ENCODE measurements around the gene TASOR2. TPM values are rescaled to one million over a fixed set of nuclear protein-coding genes. Genes with fewer than 3 reads are reported as not detected.

The TASOR2 gene
- total RNA-seq, 1 experiment from 2014 or later, result 123 TPM

DNA sequence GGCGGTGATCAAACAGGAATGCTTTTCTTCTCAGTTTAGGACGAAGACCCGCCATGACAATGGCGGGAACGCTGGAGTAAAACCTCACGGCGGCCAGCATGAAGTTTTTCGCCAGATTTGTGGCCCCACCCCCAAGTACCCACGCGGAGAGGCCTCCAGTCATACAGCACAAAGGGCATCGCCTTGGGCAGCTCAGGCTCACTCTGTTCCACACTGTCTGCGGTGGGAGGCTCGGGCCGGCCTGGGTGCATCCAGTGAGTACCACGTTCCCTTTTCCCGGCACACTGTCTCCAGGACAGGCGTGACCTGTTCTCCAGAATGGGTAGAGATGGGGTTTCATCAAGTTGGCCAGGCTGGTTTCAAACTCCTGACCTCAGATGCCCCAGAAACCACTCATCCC is 45.6 kb upstream of the TASOR2 start:
- ChIA-PET CTCF (interaction anchor here (0.6 kb wide), 1 partner anchor 16 kb away, joined by 3 read pairs; no protein-coding TSS in a partner anchor), POLR2A (no interaction called here)
- H3K4me1 Mint-ChIP-seq (ENCODE audit: insufficient read depth, unreplicated experiment), result no peaks in the 10 kb centered on the region
- no TSS peak for BruUV-seq (replicated peaks)
- no peak overlapping the region for H3K27ac Mint-ChIP-seq (ENCODE audit: low read depth, unreplicated experiment)
- H3K27me3 Mint-ChIP-seq (ENCODE audit: insufficient read depth, unreplicated experiment), result no peaks in the 10 kb centered on the region
- H3K4me3 Mint-ChIP-seq (ENCODE audit: unreplicated experiment), result no peak overlapping the region
- DNase-seq (ENCODE audit: unreplicated experiment), result no peak
- intact Hi-C loops (cut with micrococcal nuclease), result no loop called here
- no peaks in the 10 kb centered on the region for H3K9me3 Mint-ChIP-seq (ENCODE audit: unreplicated experiment)
- no peak for TF ChIP-seq CTCF (IDR thresholded peaks at IDR 0.05; ENCODE audit: unreplicated experiment)
- peaks cover 66% of the 10 kb centered on the region for H3K36me3 Mint-ChIP-seq (ENCODE audit: insufficient read depth, unreplicated experiment)

GRCh38 chr10:5640036-5640435 is 44.6 kb upstream of the TASOR2 start:
- H3K9me3 Mint-ChIP-seq (ENCODE audit: unreplicated experiment), result no peaks in the 10 kb centered on the region
- H3K27ac Mint-ChIP-seq (ENCODE audit: low read depth, unreplicated experiment), result no peak overlapping the region
- ChIA-PET POLR2A (no interaction called here), CTCF (interaction anchor here (0.5 kb wide), 1 partner anchor 67 kb away, joined by 3 read pairs; no protein-coding TSS in a partner anchor)
- no peak for TF ChIP-seq CTCF (IDR thresholded peaks at IDR 0.05; ENCODE audit: unreplicated experiment)
- no peaks in the 10 kb centered on the region for H3K27me3 Mint-ChIP-seq (ENCODE audit: insufficient read depth, unreplicated experiment)
- intact Hi-C loops (cut with micrococcal nuclease), result no loop called here
- no peak for DNase-seq (ENCODE audit: unreplicated experiment)
- H3K36me3 Mint-ChIP-seq (ENCODE audit: insufficient read depth, unreplicated experiment), result peaks cover 75% of the 10 kb centered on the region
- H3K4me1 Mint-ChIP-seq (ENCODE audit: insufficient read depth, unreplicated experiment), result no peaks in the 10 kb centered on the region
- H3K4me3 Mint-ChIP-seq (ENCODE audit: unreplicated experiment), result no peak overlapping the region
- BruUV-seq (replicated peaks), result no TSS peak

GRCh38 chr10:5640501-5640900 is 44.1 kb upstream of the TASOR2 start:
- Mint-ChIP-seq H3K4me1 (ENCODE audit: insufficient read depth, unreplicated experiment) (no peaks in the 10 kb centered on the region), H3K9me3 (ENCODE audit: unreplicated experiment) (no peaks in the 10 kb centered on the region), H3K27ac (ENCODE audit: low read depth, unreplicated experiment) (no peak overlapping the region), H3K27me3 (ENCODE audit: insufficient read depth, unreplicated experiment) (no peaks in the 10 kb centered on the region), H3K36me3 (ENCODE audit: insufficient read depth, unreplicated experiment) (peaks cover 79% of the 10 kb centered on the region), H3K4me3 (ENCODE audit: unreplicated experiment) (no peak overlapping the region)
- no peak for TF ChIP-seq CTCF (IDR thresholded peaks at IDR 0.05; ENCODE audit: unreplicated experiment)
- ChIA-PET POLR2A (no interaction called here), CTCF (interaction anchor here (1.5 kb wide), 1 partner anchor 18 kb away, joined by 4 read pairs; no protein-coding TSS in a partner anchor)
- intact Hi-C loops (cut with micrococcal nuclease), result no loop called here
- DNase-seq (ENCODE audit: unreplicated experiment), result no peak
- no TSS peak for BruUV-seq (replicated peaks)

- Mint-ChIP-seq H3K27me3 (ENCODE audit: insufficient read depth, unreplicated experiment) (no peaks in the 10 kb centered on the region), H3K36me3 (ENCODE audit: insufficient read depth, unreplicated experiment) (peaks cover 89% of the 10 kb centered on the region), H3K9me3 (ENCODE audit: unreplicated experiment) (no peaks in the 10 kb centered on the region), H3K27ac (ENCODE audit: low read depth, unreplicated experiment) (no peak overlapping the region), H3K4me3 (ENCODE audit: unreplicated experiment) (no peak overlapping the region), H3K4me1 (ENCODE audit: insufficient read depth, unreplicated experiment) (no peaks in the 10 kb centered on the region)
- no peak for TF ChIP-seq CTCF (IDR thresholded peaks at IDR 0.05; ENCODE audit: unreplicated experiment)
- ChIA-PET POLR2A (no interaction called here), CTCF (interaction anchor here (1.5 kb wide), 1 partner anchor 19 kb away, joined by 4 read pairs; no protein-coding TSS in a partner anchor)
- DNase-seq (ENCODE audit: unreplicated experiment), result no peak
- intact Hi-C loops (cut with micrococcal nuclease), result no loop called here
- no TSS peak for BruUV-seq (replicated peaks)
These were observed 43.1 kb upstream of the TASOR2 start for GRCh38 chr10:5641501-5641900.

Data from MCF 10A (cell line).